K562 (cell line): ENCODE results near the gene LIAS. TPM values are rescaled to one million over a fixed set of nuclear protein-coding genes. Genes with fewer than 3 reads are reported as not detected.

Experiments used
- ARNT ChIP-seq, 2 experiments: fragments of 450-650 bp; IDR thresholded peaks; 2 replicates each; pipeline ENCODE4 v1.6.1; 2016; ENCODE audit warnings: mild to moderate bottlenecking in 1 of 2
- C11orf30 ChIP-seq: fragments of 450-650 bp; IDR thresholded peaks from 2 replicates; pipeline ENCODE4 v1.6.1; 2016; ENCODE audit warnings: low read depth, mild to moderate bottlenecking
- CEBPB ChIP-seq: fragments of 450-650 bp; IDR thresholded peaks from 2 replicates; pipeline ENCODE4 v1.6.1; 2016; ENCODE audit warnings: missing genetic modification characterization, missing compliant biosample characterization
- FOSL1 ChIP-seq: fragments of 200-800 bp; sonication (Bioruptor generic); conservative IDR thresholded peaks from 2 replicates; pipeline ENCODE4 v1.6.1; 2016; ENCODE audit warnings: missing genetic modification characterization, missing compliant biosample characterization
- GABPB1 ChIP-seq: sonication (generic); formaldehyde crosslinking; IDR thresholded peaks from 2 replicates; pipeline ENCODE4 v1.8.0; 2022; ENCODE audit warnings: mild to moderate bottlenecking, missing genetic modification reagents
- JUND ChIP-seq, 2 experiments: IDR thresholded peaks; 2 replicates in 1 of 2; 3 replicates in 1 of 2; pipeline ENCODE4 v1.6.1; 2011; ENCODE audit warnings: borderline replicate concordance in 2 of 2, low read depth in 2 of 2, low read length in 2 of 2, improper control_type of control experiment in 1 of 2, missing biosample characterization in 1 of 2, missing genetic modification characterization in 1 of 2, missing genetic modification reagents in 1 of 2
- ZNF316 ChIP-seq: fragments of 450-650 bp; IDR thresholded peaks from 2 replicates; pipeline ENCODE4 v1.6.1; 2016
- ZNF444 ChIP-seq: fragments of 250-450 bp; sonication (Bioruptor Pico); IDR thresholded peaks from 2 replicates; pipeline ENCODE4 v1.4.0; 2020; ENCODE audit warnings: mild to moderate bottlenecking, moderate library complexity
- ZNF644 ChIP-seq: fragments of 200-800 bp; sonication (Bioruptor generic); IDR thresholded peaks from 2 replicates; pipeline ENCODE4 v1.6.1; 2016; ENCODE audit warnings: low read depth, missing genetic modification characterization, missing compliant biosample characterization
- polyA plus RNA-seq, 8 experiments: library from polyadenylated mRNA; depleted of rRNA in 4 of 8; stranded (reverse) in 5 of 8; unstranded in 3 of 8; fragments of >200 nt; fragmentation: Nextera tagmentation in 2 of 8; fragmentation: Illumina TruSeq in 1 of 8; extraction: Ambion mirVana in 2 of 8; extraction: Trizol in 1 of 8; gene quantifications; 2 replicates each; pipeline versions ENCODE4 v1.2.1 to v1.2.3, GENCODE V29; 2011 to 2014; ENCODE audit warnings: inconsistent platforms in 1 of 8, missing spikeins in 1 of 8
- total RNA-seq, 7 experiments: library from RNA; depleted of rRNA in 6 of 7; stranded (reverse); fragments of >200 nt in 6 of 7; fragmentation: Illumina TruSeq in 2 of 7; extraction: Trizol in 2 of 7; gene quantifications; 2 replicates each; pipeline versions ENCODE4 v1.2.1 to v1.2.3, GENCODE V29; 2011 to 2021; ENCODE audit warnings: low replicate concordance in 1 of 7
- TF ChIP-seq, protein P1 (sequence below): fragments of 250-450 bp; sonication (Bioruptor Pico); IDR thresholded peaks from 2 replicates; pipeline ENCODE4 v1.6.1; 2021; ENCODE audit warnings: mild to moderate bottlenecking
- TF ChIP-seq, protein P2 (sequence below): sonication (generic); IDR thresholded peaks from 2 replicates; pipeline ENCODE4 v1.6.1; 2016
- TF ChIP-seq, protein P3 (sequence below): conservative IDR thresholded peaks from 2 replicates; pipeline ENCODE4 v1.6.1; 2011; ENCODE audit warnings: low read depth, mild to moderate bottlenecking, low read length; ENCODE audit not compliant: control insufficient read depth
- TF ChIP-seq, protein P4 (sequence below): fragments of 450-650 bp; formaldehyde crosslinking; IDR thresholded peaks from 2 replicates; pipeline ENCODE4 v1.4.0; 2020; ENCODE audit warnings: mild to moderate bottlenecking, moderate library complexity

The LIAS gene
- total and polyA plus RNA-seq, 9 of the 15 experiments (the other 6 are each of a cell fraction or from before 2014, with no cell fraction given): 21.9 to 57.1 (median 42.1) TPM

DNA sequence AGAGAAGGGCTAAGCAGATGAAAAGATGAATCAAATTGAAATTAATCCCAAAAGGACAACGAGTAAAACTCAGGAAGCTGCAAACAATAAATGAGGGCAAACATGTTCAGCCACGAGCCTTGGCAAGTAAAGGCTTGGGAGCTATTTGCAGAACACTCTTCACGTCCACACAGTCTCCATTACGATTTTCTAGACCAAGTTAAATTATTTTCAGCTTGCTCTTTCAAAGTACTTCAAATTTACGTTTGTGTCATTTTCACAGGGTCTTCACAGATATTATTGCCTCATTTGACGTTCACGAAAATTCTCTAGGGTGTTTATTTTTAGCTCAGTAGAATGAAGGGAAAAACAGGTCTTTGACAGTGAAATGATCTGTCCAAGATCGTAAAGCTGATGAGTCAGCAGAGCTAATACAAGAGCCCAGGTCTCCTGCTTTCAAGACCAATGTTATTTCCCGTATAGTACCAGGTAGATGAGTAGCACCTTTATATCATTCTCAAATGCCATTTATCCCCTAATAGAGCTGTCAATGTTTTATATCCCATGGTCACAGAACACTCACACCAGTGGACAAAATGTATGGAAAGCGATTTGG lies 31.2 kb upstream of the LIAS start (continued):
- TF ChIP-seq CEBPB (no peak), FOSL1 (tag) (peak; percentile 25; the same call in 1 of the 2 replicates), C11orf30 (peak; percentile 98), ARNT (IDR thresholded peaks at IDR 0.05) (no peak), ZNF444 (CRISPR knock-in tag) (no peak), ZNF316 (peak; percentile 99), ZNF644 (tag) (no peak), GABPB1 (no peak), JUND (IDR thresholded peaks at IDR 0.05; ENCODE audit: borderline replicate concordance, low read depth, low read length) (peak; percentile 47; the same call in 1 of the 2 replicates), JUND (tag; IDR thresholded peaks at IDR 0.05; ENCODE audit: borderline replicate concordance, low read depth, low read length) (peak; percentile 26; the same call in 1 of the 3 replicates)
- TF ChIP-seq, protein P1, sequence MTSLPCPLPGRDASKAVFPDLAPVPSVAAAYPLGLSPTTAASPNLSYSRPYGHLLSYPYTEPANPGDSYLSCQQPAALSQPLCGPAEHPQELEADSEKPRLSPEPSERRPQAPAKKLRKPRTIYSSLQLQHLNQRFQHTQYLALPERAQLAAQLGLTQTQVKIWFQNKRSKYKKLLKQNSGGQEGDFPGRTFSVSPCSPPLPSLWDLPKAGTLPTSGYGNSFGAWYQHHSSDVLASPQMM: no peak
- TF ChIP-seq, protein P2, sequence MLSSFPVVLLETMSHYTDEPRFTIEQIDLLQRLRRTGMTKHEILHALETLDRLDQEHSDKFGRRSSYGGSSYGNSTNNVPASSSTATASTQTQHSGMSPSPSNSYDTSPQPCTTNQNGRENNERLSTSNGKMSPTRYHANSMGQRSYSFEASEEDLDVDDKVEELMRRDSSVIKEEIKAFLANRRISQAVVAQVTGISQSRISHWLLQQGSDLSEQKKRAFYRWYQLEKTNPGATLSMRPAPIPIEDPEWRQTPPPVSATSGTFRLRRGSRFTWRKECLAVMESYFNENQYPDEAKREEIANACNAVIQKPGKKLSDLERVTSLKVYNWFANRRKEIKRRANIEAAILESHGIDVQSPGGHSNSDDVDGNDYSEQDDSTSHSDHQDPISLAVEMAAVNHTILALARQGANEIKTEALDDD: no peak
- TF ChIP-seq, protein P3, sequence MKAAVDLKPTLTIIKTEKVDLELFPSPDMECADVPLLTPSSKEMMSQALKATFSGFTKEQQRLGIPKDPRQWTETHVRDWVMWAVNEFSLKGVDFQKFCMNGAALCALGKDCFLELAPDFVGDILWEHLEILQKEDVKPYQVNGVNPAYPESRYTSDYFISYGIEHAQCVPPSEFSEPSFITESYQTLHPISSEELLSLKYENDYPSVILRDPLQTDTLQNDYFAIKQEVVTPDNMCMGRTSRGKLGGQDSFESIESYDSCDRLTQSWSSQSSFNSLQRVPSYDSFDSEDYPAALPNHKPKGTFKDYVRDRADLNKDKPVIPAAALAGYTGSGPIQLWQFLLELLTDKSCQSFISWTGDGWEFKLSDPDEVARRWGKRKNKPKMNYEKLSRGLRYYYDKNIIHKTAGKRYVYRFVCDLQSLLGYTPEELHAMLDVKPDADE: no peak
- TF ChIP-seq, protein P4, sequence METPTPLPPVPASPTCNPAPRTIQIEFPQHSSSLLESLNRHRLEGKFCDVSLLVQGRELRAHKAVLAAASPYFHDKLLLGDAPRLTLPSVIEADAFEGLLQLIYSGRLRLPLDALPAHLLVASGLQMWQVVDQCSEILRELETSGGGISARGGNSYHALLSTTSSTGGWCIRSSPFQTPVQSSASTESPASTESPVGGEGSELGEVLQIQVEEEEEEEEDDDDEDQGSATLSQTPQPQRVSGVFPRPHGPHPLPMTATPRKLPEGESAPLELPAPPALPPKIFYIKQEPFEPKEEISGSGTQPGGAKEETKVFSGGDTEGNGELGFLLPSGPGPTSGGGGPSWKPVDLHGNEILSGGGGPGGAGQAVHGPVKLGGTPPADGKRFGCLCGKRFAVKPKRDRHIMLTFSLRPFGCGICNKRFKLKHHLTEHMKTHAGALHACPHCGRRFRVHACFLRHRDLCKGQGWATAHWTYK (CRISPR knock-in tag): no peak
